Astrocyte (in vitro differentiated cells and primary cell): ENCODE data around the gene CACNA1B. TPM values are rescaled to one million over a fixed set of nuclear protein-coding genes. Genes with fewer than 3 reads are reported as not detected.

Source experiments
- DNase-seq: peaks from one replicate; pipeline ENCODE4 v3.0.0-alpha.2; 2010; ENCODE audit warnings: low read depth
- FAIRE-seq: peaks from 2 replicates; lab custom pipeline; 2011; peaks lifted over from hg19 to GRCh38; lab: Jason Lieb, UNC
- H2AFZ ChIP-seq: 2 replicates; pipeline ENCODE4 v1.6.0; 2012; ENCODE audit warnings: low read depth, low read length, inconsistent platforms
- H3K27ac ChIP-seq: 2 replicates; pipeline ENCODE4 v1.5.1; 2011; ENCODE audit warnings: low read depth, low read length, inconsistent platforms
- H3K27me3 ChIP-seq: 2 replicates; pipeline ENCODE4 v1.6.0; 2011; ENCODE audit warnings: low read length, inconsistent platforms; ENCODE audit not compliant: insufficient read depth
- H3K36me3 ChIP-seq: 2 replicates; pipeline ENCODE4 v1.5.1; 2011; ENCODE audit warnings: low read length, inconsistent platforms; ENCODE audit not compliant: insufficient read depth
- H3K4me1 ChIP-seq: 2 replicates; pipeline ENCODE4 v1.5.1; 2011; ENCODE audit warnings: low read length, inconsistent platforms; ENCODE audit not compliant: insufficient read depth
- H3K4me2 ChIP-seq: 2 replicates; pipeline ENCODE4 v1.6.0; 2012; ENCODE audit warnings: low read length, inconsistent platforms
- H3K4me3 ChIP-seq: 2 replicates; pipeline ENCODE4 v1.5.1; 2011; ENCODE audit warnings: low read depth, mild to moderate bottlenecking, low read length, inconsistent platforms; ENCODE audit not compliant: insufficient read depth
- H3K79me2 ChIP-seq: 2 replicates; pipeline ENCODE4 v1.6.0; 2012; ENCODE audit warnings: mild to moderate bottlenecking, low read length, inconsistent platforms; ENCODE audit not compliant: insufficient read depth
- H3K9ac ChIP-seq: 2 replicates; pipeline ENCODE4 v1.6.0; 2012; ENCODE audit warnings: mild to moderate bottlenecking, low read length, inconsistent platforms
- H3K9me3 ChIP-seq: 2 replicates; pipeline ENCODE4 v1.5.1; 2012; ENCODE audit warnings: low read depth, mild to moderate bottlenecking, low read length, inconsistent platforms; ENCODE audit not compliant: insufficient read depth
- H4K20me1 ChIP-seq: 2 replicates; pipeline ENCODE4 v1.6.0; 2012; ENCODE audit warnings: low read length, inconsistent platforms; ENCODE audit not compliant: insufficient read depth
- H3K27ac Mint-ChIP-seq: one replicate; pipeline ENCODE4 v1.8.0; 2021; ENCODE audit warnings: mild to moderate bottlenecking, mixed read lengths; ENCODE audit not compliant: unreplicated experiment
- H3K27me3 Mint-ChIP-seq: one replicate; pipeline ENCODE4 v1.8.0; 2021; ENCODE audit warnings: low read depth, mixed read lengths; ENCODE audit not compliant: unreplicated experiment
- H3K36me3 Mint-ChIP-seq: one replicate; pipeline ENCODE4 v1.8.0; 2021; ENCODE audit warnings: low read depth, mixed read lengths; ENCODE audit not compliant: unreplicated experiment
- H3K4me1 Mint-ChIP-seq: one replicate; pipeline ENCODE4 v1.8.0; 2021; ENCODE audit warnings: low read depth, mixed read lengths; ENCODE audit not compliant: unreplicated experiment
- H3K4me3 Mint-ChIP-seq: one replicate; pipeline ENCODE4 v1.8.0; 2021; ENCODE audit warnings: mild to moderate bottlenecking, moderate library complexity, mixed read lengths; ENCODE audit not compliant: unreplicated experiment
- H3K9me3 Mint-ChIP-seq: one replicate; pipeline ENCODE4 v1.8.0; 2021; ENCODE audit warnings: mild to moderate bottlenecking, mixed read lengths; ENCODE audit not compliant: unreplicated experiment
- EZH2 ChIP-seq: IDR thresholded peaks from 2 replicates; pipeline ENCODE4 v1.6.1; 2012; ENCODE audit warnings: mild to moderate bottlenecking, low read length, inconsistent platforms; ENCODE audit not compliant: insufficient read depth
- total RNA-seq: library from RNA; stranded (reverse); gene quantifications from 2 replicates; pipeline ENCODE4 v1.2.1, GENCODE V29; 2021
- TF ChIP-seq, protein P1 (sequence below): IDR thresholded peaks from 2 replicates; pipeline ENCODE4 v1.5.1; 2011; ENCODE audit warnings: low read depth, mild to moderate bottlenecking, inconsistent platforms, low read length, moderate library complexity; ENCODE audit not compliant: insufficient read depth

CACNA1B gene
- total RNA-seq, 1 donor from 2014 or later, result 3.1 TPM

GRCh38 chr9:137873858-137874362, 3.7 kb upstream of the CACNA1B start:
- H3K79me2 ChIP-seq, result no peaks in the 10 kb centered on the region
- no peaks in the 10 kb centered on the region for H3K36me3 ChIP-seq
- Mint-ChIP-seq H3K27me3 (peaks cover 34% of the 10 kb centered on the region), H3K9me3 (peaks cover 10% of the 10 kb centered on the region), H3K36me3 (no peaks in the 10 kb centered on the region), H3K4me3 (no peak overlapping the region), H3K27ac (peak overlapping the region; percentile 72), H3K4me1 (no peaks in the 10 kb centered on the region)
- H3K27ac ChIP-seq, result no peak overlapping the region
- no peak overlapping the region for H2AFZ ChIP-seq
- H3K9ac ChIP-seq, result no peak overlapping the region
- no peaks in the 10 kb centered on the region for H4K20me1 ChIP-seq
- H3K9me3 ChIP-seq, result no peaks in the 10 kb centered on the region
- H3K4me1 ChIP-seq, result no peaks in the 10 kb centered on the region
- H3K4me3 ChIP-seq, result no peak overlapping the region
- H3K4me2 ChIP-seq, result no peak overlapping the region
- no peak for TF ChIP-seq EZH2
- FAIRE-seq (no peak), DNase-seq (no peak)
- no peaks in the 10 kb centered on the region for H3K27me3 ChIP-seq

DNA sequence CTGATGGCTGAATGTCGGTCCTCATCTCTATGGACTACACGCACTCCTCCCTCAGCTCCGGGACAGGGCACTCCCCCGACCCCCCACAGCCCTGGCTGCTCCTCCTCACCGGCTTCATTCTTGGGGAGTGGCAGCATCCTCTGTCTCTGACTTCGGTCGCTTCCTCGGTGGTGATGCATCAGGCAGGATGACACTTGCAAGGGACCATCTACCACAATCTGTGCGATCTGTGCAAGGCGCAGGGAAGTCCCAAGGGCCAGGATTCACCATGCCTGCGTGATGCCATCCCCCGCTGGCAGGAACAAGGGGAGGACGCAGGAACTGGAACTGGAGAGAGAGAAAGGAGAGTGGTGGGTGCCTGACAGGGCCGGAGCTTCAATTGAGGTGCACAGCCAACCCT, 2.2 kb upstream of the CACNA1B start:
- Histone ChIP-seq H4K20me1 (no peaks in the 10 kb centered on the region), H3K36me3 (no peaks in the 10 kb centered on the region), H3K9me3 (no peaks in the 10 kb centered on the region), H3K4me2 (no peak overlapping the region), H3K4me3 (no peak overlapping the region), H3K9ac (no peak overlapping the region), H3K4me1 (no peaks in the 10 kb centered on the region), H3K79me2 (no peaks in the 10 kb centered on the region), H3K27ac (no peak overlapping the region), H2AFZ (no peak overlapping the region), H3K27me3 (no peaks in the 10 kb centered on the region)
- H3K36me3 Mint-ChIP-seq, result no peaks in the 10 kb centered on the region
- H3K27me3 Mint-ChIP-seq, result peaks cover 36% of the 10 kb centered on the region
- peaks cover 10% of the 10 kb centered on the region for H3K9me3 Mint-ChIP-seq
- no peak for FAIRE-seq
- H3K27ac Mint-ChIP-seq, result no peak overlapping the region
- H3K4me3 Mint-ChIP-seq, result no peak overlapping the region
- TF ChIP-seq EZH2, result no peak
- TF ChIP-seq, protein P1, sequence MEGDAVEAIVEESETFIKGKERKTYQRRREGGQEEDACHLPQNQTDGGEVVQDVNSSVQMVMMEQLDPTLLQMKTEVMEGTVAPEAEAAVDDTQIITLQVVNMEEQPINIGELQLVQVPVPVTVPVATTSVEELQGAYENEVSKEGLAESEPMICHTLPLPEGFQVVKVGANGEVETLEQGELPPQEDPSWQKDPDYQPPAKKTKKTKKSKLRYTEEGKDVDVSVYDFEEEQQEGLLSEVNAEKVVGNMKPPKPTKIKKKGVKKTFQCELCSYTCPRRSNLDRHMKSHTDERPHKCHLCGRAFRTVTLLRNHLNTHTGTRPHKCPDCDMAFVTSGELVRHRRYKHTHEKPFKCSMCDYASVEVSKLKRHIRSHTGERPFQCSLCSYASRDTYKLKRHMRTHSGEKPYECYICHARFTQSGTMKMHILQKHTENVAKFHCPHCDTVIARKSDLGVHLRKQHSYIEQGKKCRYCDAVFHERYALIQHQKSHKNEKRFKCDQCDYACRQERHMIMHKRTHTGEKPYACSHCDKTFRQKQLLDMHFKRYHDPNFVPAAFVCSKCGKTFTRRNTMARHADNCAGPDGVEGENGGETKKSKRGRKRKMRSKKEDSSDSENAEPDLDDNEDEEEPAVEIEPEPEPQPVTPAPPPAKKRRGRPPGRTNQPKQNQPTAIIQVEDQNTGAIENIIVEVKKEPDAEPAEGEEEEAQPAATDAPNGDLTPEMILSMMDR, result no peak
- H3K4me1 Mint-ChIP-seq, result no peaks in the 10 kb centered on the region
- DNase-seq, result no peak

GRCh38 chr9:137875846-137876245, 1.7 kb upstream of the CACNA1B start:
- H3K27ac ChIP-seq, result no peak overlapping the region
- H4K20me1 ChIP-seq, result no peaks in the 10 kb centered on the region
- H3K9me3 ChIP-seq, result no peaks in the 10 kb centered on the region
- Mint-ChIP-seq H3K36me3 (no peaks in the 10 kb centered on the region), H3K27me3 (peaks cover 36% of the 10 kb centered on the region), H3K4me1 (no peaks in the 10 kb centered on the region), H3K9me3 (peaks cover 10% of the 10 kb centered on the region), H3K4me3 (peak overlapping the region; percentile 69), H3K27ac (no peak overlapping the region)
- DNase-seq (no peak), FAIRE-seq (no peak)
- H3K4me3 ChIP-seq, result no peak overlapping the region
- TF ChIP-seq, protein P1, result no peak
- no peak for TF ChIP-seq EZH2
- H3K79me2 ChIP-seq, result no peaks in the 10 kb centered on the region
- no peaks in the 10 kb centered on the region for H3K27me3 ChIP-seq
- H3K9ac ChIP-seq, result no peak overlapping the region
- no peaks in the 10 kb centered on the region for H3K36me3 ChIP-seq
- H3K4me1 ChIP-seq, result no peaks in the 10 kb centered on the region
- H2AFZ ChIP-seq, result no peak overlapping the region
- no peak overlapping the region for H3K4me2 ChIP-seq
